SK-N-SH (cell line): ENCODE measurements around the gene SMAP2. TPM values are rescaled to one million over a fixed set of nuclear protein-coding genes. Genes with fewer than 3 reads are reported as not detected.

Experiments
- CTCF ChIA-PET: fragments of 300-600, 350-600 bp; formaldehyde crosslinking; extraction: SDS; loops from one replicate; lab custom pipeline; 2021; lab: Yijun Ruan, JAX
- POLR2A ChIA-PET: fragments of 350-600 bp; sonication (Branson Sonifier 250); formaldehyde crosslinking; extraction: SDS; loops from one replicate; lab custom pipeline; 2020; ENCODE audit warnings: antibody characterized with exemption, inconsistent platforms; lab: Yijun Ruan, JAX
- DNase-seq: peaks from one replicate; pipeline ENCODE4 v3.0.0; 2012
- H2AFZ ChIP-seq: fragments of 200-600 bp; sonication (generic); 2 replicates; pipeline ENCODE4 v1.8.1; 2016; ENCODE audit warnings: antibody characterized with exemption, mild to moderate bottlenecking, low read depth
- H3F3A ChIP-seq: fragments of 200-600 bp; sonication (generic); replicated peaks from 2 replicates; pipeline ENCODE3; 2016; ENCODE audit warnings: antibody characterized with exemption, mild to moderate bottlenecking; ENCODE audit not compliant: insufficient read depth
- H3K27ac ChIP-seq, 2 experiments: fragments of 200-500 bp in 1 of 2; fragments of 200-600 bp in 1 of 2; sonication (Bioruptor generic) in 1 of 2; sonication (generic), shearing (Covaris generic) in 1 of 2; 2 replicates each; pipeline versions ENCODE4 v1.5.1 to v1.6.1; 2014 to 2016; ENCODE audit warnings: low read depth in 2 of 2, inconsistent platforms in 1 of 2, low read length in 1 of 2, mild to moderate bottlenecking in 1 of 2, mixed read lengths in 1 of 2
- H3K27me3 ChIP-seq: fragments of 200-600 bp; sonication (generic), shearing (Covaris generic); 2 replicates; pipeline ENCODE4 v1.6.1; 2016; ENCODE audit warnings: mixed run types; ENCODE audit not compliant: insufficient read depth
- H3K36me3 ChIP-seq, 2 experiments: fragments of 200-500 bp in 1 of 2; fragments of 200-600 bp in 1 of 2; sonication (Bioruptor generic) in 1 of 2; sonication (generic) in 1 of 2; replicated peaks in 1 of 2; 2 replicates each; pipeline versions ENCODE3 to v1.5.1; 2014 to 2016; ENCODE audit warnings: low read length in 1 of 2, mild to moderate bottlenecking in 1 of 2; ENCODE audit not compliant: insufficient read depth in 2 of 2, control insufficient read depth in 1 of 2
- H3K4me1 ChIP-seq, 2 experiments: fragments of 200-500 bp in 1 of 2; fragments of 200-600 bp in 1 of 2; sonication (Bioruptor generic) in 1 of 2; sonication (generic), shearing (Covaris generic) in 1 of 2; 2 replicates each; pipeline versions ENCODE4 v1.5.1 to v1.6.1; 2014 to 2016; ENCODE audit warnings: low read depth in 1 of 2, low read length in 1 of 2, mixed run types in 1 of 2; ENCODE audit not compliant: insufficient read depth in 2 of 2, control insufficient read depth in 1 of 2
- H3K4me2 ChIP-seq: fragments of 200-600 bp; sonication (generic), shearing (Covaris generic); 2 replicates; pipeline ENCODE4 v1.6.1; 2017; ENCODE audit warnings: mixed run types
- H3K4me3 ChIP-seq, 2 experiments: fragments of 200-500 bp in 1 of 2; fragments of 200-600 bp in 1 of 2; sonication (Bioruptor generic) in 1 of 2; sonication (generic), shearing (Covaris generic) in 1 of 2; 2 replicates each; pipeline versions ENCODE4 v1.5.1 to v1.8.1; 2014 to 2016; ENCODE audit warnings: low read depth in 2 of 2, inconsistent platforms in 1 of 2, low read length in 1 of 2, mild to moderate bottlenecking in 1 of 2, mixed read lengths in 1 of 2, moderate library complexity in 1 of 2
- H3K79me2 ChIP-seq: fragments of 200-600 bp; sonication (generic); 2 replicates; pipeline ENCODE4 v1.8.1; 2017; ENCODE audit warnings: mild to moderate bottlenecking; ENCODE audit not compliant: insufficient read depth
- H3K9ac ChIP-seq: fragments of 200-600 bp; sonication (generic); 2 replicates; pipeline ENCODE4 v1.6.1; 2017; ENCODE audit warnings: mixed run types
- H3K9me2 ChIP-seq: fragments of 200-600 bp; sonication (generic); 2 replicates; pipeline ENCODE4 v1.6.1; 2017; ENCODE audit warnings: mixed run types
- H3K9me3 ChIP-seq: fragments of 200-600 bp; sonication (generic); 2 replicates; pipeline ENCODE4 v1.6.1; 2017; ENCODE audit warnings: mixed run types, mild to moderate bottlenecking, moderate library complexity
- H4K20me1 ChIP-seq: fragments of 200-600 bp; sonication (generic); 2 replicates; pipeline ENCODE4 v1.6.1; 2017; ENCODE audit warnings: mild to moderate bottlenecking, mixed run types; ENCODE audit not compliant: insufficient read depth
- ELF1 ChIP-seq: IDR thresholded peaks from 2 replicates; pipeline ENCODE4 v1.4.0; 2012
- FOXJ3 ChIP-seq: sonication (generic); formaldehyde crosslinking; IDR thresholded peaks from 2 replicates; pipeline ENCODE4 v1.5.1; 2020; ENCODE audit warnings: mild to moderate bottlenecking, missing genetic modification reagents
- FOXM1 ChIP-seq: IDR thresholded peaks from 2 replicates; pipeline ENCODE4 v1.4.0; 2012; ENCODE audit warnings: low read depth, mild to moderate bottlenecking
- GABPA ChIP-seq: IDR thresholded peaks from 2 replicates; pipeline ENCODE4 v1.4.0; 2012; ENCODE audit warnings: low read depth, mild to moderate bottlenecking
- GATA2 ChIP-seq: sonication (generic); formaldehyde crosslinking; IDR thresholded peaks from 2 replicates; pipeline ENCODE4 v1.5.0; 2020; ENCODE audit warnings: mild to moderate bottlenecking, missing genetic modification reagents
- JUND ChIP-seq: IDR thresholded peaks from 2 replicates; pipeline ENCODE4 v1.4.0; 2012
- MXI1 ChIP-seq: IDR thresholded peaks from 2 replicates; pipeline ENCODE4 v1.6.1; 2012; ENCODE audit warnings: mild to moderate bottlenecking, low read depth, low read length, improper control_type of control experiment
- NRF1 ChIP-seq: IDR thresholded peaks from 2 replicates; pipeline ENCODE4 v1.6.1; 2012; ENCODE audit warnings: low read depth, mild to moderate bottlenecking, low read length
- POLR2AphosphoS5 ChIP-seq: IDR thresholded peaks from 2 replicates; pipeline ENCODE4 v1.6.1; 2012; ENCODE audit warnings: low read depth, low read length
- RAD21 ChIP-seq: IDR thresholded peaks from 2 replicates; pipeline ENCODE4 v1.6.1; 2012; ENCODE audit warnings: mild to moderate bottlenecking, low read length
- RCOR1 ChIP-seq: fragments of 150-350 bp; IDR thresholded peaks from 2 replicates; pipeline ENCODE4 v1.6.1; 2017; ENCODE audit warnings: antibody characterized with exemption, low read length
- RFX5 ChIP-seq: IDR thresholded peaks from 2 replicates; pipeline ENCODE4 v1.6.1; 2012; ENCODE audit warnings: mild to moderate bottlenecking, improper control_type of control experiment, low read length
- SIN3A ChIP-seq: IDR thresholded peaks from 2 replicates; pipeline ENCODE4 v1.6.1; 2012; ENCODE audit warnings: low read depth, mild to moderate bottlenecking, low read length, moderate library complexity, borderline replicate concordance
- SMC3 ChIP-seq: IDR thresholded peaks from 2 replicates; pipeline ENCODE4 v1.6.1; 2012; ENCODE audit warnings: low read depth, low read length, improper control_type of control experiment
- TCF12 ChIP-seq: IDR thresholded peaks from 2 replicates; pipeline ENCODE4 v1.4.0; 2012
- YY1 ChIP-seq: IDR thresholded peaks from 2 replicates; pipeline ENCODE4 v1.4.0; 2012; ENCODE audit warnings: low read depth, mild to moderate bottlenecking
- WGBS: methylation state at CpG from one replicate; pipeline ENCODE4 v1.1.6; 2017; ENCODE audit warnings: low lambda C conversion rate; 5-methylcytosine and 5-hydroxymethylcytosine counted together
- polyA plus RNA-seq, 3 experiments: library from polyadenylated mRNA; depleted of rRNA; stranded (reverse); fragments of >200 nt; gene quantifications; 2 replicates each; pipeline ENCODE4 v1.2.3, GENCODE V29; 2012
- TF ChIP-seq, protein P1 (sequence below): fragments of 150-350 bp; IDR thresholded peaks from 2 replicates; pipeline ENCODE4 v1.6.1; 2017; ENCODE audit warnings: antibody characterized with exemption, low read length, low read depth, borderline replicate concordance
- TF ChIP-seq, protein P2 (sequence below): IDR thresholded peaks from 2 replicates; pipeline ENCODE4 v1.4.0; 2012; ENCODE audit warnings: low read depth, borderline replicate concordance
- TF ChIP-seq, protein P3 (sequence below): IDR thresholded peaks from 2 replicates; pipeline ENCODE4 v1.4.0; 2012; ENCODE audit warnings: low read depth
- TF ChIP-seq, protein P4 (sequence below): fragments of 150-350 bp; IDR thresholded peaks from 2 replicates; pipeline ENCODE4 v1.6.1; 2016; ENCODE audit warnings: mild to moderate bottlenecking, low read depth, low read length
- TF ChIP-seq, protein P5 (sequence below): IDR thresholded peaks from 2 replicates; pipeline ENCODE4 v1.6.1; 2012; ENCODE audit warnings: mild to moderate bottlenecking, low read depth, low read length, moderate library complexity
- TF ChIP-seq, protein P6 (sequence below): IDR thresholded peaks from 2 replicates; pipeline ENCODE4; 2012
- TF ChIP-seq, protein P7 (sequence below): fragments of 200-600 bp; sonication (generic); IDR thresholded peaks from 2 replicates; pipeline ENCODE4 v1.6.1; 2017; ENCODE audit warnings: antibody characterized with exemption, mild to moderate bottlenecking, moderate library complexity

The SMAP2 gene
- polyA plus RNA-seq, 1 of the 3 experiments (the other 2 are of a cell fraction): 11.2 TPM

DNA sequence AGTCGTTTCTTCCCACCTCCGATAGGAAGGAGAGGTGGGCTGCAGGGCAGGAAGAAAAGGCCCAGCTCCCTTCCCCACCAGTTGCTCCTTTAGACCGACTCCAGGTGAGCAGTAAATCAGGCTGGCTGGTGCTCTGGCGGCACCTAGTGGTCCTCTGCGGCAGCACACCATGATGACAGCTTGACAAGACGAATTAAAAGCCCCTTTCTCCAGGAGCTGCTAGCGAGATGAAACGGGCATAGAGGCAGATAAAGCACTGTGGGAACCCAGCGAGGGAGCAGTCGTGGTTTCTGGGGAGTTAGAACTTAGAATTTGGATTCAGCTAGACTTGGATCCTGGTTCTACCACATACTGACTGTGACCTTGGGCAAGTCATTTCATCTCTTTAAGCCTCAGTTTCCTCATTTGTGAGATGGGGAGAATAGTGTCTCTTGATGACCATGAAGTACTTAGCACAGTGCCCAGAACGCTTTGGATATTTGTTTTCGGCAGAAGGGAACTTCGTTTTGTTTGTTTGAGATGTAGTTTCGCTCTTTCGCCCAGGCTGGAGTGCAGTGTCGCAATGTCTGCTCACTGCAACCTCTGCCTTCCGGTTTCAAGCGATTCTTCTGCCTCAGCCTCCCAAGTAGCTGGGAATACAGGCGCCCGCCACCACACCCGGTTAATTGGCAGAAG is 34.6 kb upstream of the SMAP2 start:
- peak; percentile 78 for DNase-seq
- Histone ChIP-seq H3K27ac (no peak overlapping the region), H3K27me3 (no peaks in the 10 kb centered on the region; the same call in 1 of the 2 replicates), H3F3A (no peaks in the 10 kb centered on the region), H3K9me2 (no peaks in the 10 kb centered on the region), H2AFZ (peak overlapping the region; percentile 41; the same call in 1 of the 2 replicates), H4K20me1 (no peaks in the 10 kb centered on the region), H3K36me3 (no peaks in the 10 kb centered on the region), H3K9ac (no peak overlapping the region), H3K4me3 (peak overlapping the region in 1 of 2 experiments; percentile 38; a peak in 1 of 4 replicates), H3K4me1 (no peaks in the 10 kb centered on the region; a peak in 1 of 4 replicates), H3K79me2 (no peaks in the 10 kb centered on the region), H3K9me3 (no peaks in the 10 kb centered on the region), H3K4me2 (no peak overlapping the region)
- 14% methylated on average over 21 of the region's 21 CpGs for WGBS
- POLR2A ChIA-PET: interaction anchor here (1.3 to 1.7 kb wide), 2 partner anchors 23 to 195 kb away, joined by 3 to 5 read pairs; no protein-coding TSS in a partner anchor
- CTCF ChIA-PET: interaction anchor here (0.5 to 11.8 kb wide), 89 partner anchors 11 to 462 kb away, joined by 3 to 280 read pairs (median 5); partner anchors contain the start of genes COL9A2, RLF, SMAP2 and TMCO2
- no peak for TF ChIP-seq MXI1
- TF ChIP-seq SMC3: peak; percentile 96
- no peak for TF ChIP-seq YY1
- no peak for TF ChIP-seq RCOR1
- TF ChIP-seq ELF1: no peak
- TF ChIP-seq, protein P1, sequence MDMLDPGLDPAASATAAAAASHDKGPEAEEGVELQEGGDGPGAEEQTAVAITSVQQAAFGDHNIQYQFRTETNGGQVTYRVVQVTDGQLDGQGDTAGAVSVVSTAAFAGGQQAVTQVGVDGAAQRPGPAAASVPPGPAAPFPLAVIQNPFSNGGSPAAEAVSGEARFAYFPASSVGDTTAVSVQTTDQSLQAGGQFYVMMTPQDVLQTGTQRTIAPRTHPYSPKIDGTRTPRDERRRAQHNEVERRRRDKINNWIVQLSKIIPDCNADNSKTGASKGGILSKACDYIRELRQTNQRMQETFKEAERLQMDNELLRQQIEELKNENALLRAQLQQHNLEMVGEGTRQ: no peak
- no peak for TF ChIP-seq FOXJ3 (CRISPR knock-in tag)
- TF ChIP-seq, protein P2, sequence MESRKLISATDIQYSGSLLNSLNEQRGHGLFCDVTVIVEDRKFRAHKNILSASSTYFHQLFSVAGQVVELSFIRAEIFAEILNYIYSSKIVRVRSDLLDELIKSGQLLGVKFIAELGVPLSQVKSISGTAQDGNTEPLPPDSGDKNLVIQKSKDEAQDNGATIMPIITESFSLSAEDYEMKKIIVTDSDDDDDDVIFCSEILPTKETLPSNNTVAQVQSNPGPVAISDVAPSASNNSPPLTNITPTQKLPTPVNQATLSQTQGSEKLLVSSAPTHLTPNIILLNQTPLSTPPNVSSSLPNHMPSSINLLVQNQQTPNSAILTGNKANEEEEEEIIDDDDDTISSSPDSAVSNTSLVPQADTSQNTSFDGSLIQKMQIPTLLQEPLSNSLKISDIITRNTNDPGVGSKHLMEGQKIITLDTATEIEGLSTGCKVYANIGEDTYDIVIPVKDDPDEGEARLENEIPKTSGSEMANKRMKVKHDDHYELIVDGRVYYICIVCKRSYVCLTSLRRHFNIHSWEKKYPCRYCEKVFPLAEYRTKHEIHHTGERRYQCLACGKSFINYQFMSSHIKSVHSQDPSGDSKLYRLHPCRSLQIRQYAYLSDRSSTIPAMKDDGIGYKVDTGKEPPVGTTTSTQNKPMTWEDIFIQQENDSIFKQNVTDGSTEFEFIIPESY: no peak
- TF ChIP-seq, protein P3, sequence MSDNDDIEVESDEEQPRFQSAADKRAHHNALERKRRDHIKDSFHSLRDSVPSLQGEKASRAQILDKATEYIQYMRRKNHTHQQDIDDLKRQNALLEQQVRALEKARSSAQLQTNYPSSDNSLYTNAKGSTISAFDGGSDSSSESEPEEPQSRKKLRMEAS: no peak
- TF ChIP-seq RAD21: peak; percentile 99
- TF ChIP-seq NRF1: no peak
- TF ChIP-seq, protein P4, sequence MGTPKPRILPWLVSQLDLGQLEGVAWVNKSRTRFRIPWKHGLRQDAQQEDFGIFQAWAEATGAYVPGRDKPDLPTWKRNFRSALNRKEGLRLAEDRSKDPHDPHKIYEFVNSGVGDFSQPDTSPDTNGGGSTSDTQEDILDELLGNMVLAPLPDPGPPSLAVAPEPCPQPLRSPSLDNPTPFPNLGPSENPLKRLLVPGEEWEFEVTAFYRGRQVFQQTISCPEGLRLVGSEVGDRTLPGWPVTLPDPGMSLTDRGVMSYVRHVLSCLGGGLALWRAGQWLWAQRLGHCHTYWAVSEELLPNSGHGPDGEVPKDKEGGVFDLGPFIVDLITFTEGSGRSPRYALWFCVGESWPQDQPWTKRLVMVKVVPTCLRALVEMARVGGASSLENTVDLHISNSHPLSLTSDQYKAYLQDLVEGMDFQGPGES: no peak
- no peak for TF ChIP-seq JUND
- TF ChIP-seq GATA2: no peak
- no peak for TF ChIP-seq TCF12
- 0 out of 2 replicates have a peak, but pooled peaks have one; percentile 38 for TF ChIP-seq SIN3A
- no peak for TF ChIP-seq RFX5
- TF ChIP-seq GABPA: no peak
- TF ChIP-seq, protein P5, sequence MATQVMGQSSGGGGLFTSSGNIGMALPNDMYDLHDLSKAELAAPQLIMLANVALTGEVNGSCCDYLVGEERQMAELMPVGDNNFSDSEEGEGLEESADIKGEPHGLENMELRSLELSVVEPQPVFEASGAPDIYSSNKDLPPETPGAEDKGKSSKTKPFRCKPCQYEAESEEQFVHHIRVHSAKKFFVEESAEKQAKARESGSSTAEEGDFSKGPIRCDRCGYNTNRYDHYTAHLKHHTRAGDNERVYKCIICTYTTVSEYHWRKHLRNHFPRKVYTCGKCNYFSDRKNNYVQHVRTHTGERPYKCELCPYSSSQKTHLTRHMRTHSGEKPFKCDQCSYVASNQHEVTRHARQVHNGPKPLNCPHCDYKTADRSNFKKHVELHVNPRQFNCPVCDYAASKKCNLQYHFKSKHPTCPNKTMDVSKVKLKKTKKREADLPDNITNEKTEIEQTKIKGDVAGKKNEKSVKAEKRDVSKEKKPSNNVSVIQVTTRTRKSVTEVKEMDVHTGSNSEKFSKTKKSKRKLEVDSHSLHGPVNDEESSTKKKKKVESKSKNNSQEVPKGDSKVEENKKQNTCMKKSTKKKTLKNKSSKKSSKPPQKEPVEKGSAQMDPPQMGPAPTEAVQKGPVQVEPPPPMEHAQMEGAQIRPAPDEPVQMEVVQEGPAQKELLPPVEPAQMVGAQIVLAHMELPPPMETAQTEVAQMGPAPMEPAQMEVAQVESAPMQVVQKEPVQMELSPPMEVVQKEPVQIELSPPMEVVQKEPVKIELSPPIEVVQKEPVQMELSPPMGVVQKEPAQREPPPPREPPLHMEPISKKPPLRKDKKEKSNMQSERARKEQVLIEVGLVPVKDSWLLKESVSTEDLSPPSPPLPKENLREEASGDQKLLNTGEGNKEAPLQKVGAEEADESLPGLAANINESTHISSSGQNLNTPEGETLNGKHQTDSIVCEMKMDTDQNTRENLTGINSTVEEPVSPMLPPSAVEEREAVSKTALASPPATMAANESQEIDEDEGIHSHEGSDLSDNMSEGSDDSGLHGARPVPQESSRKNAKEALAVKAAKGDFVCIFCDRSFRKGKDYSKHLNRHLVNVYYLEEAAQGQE: no peak
- TF ChIP-seq, protein P6, sequence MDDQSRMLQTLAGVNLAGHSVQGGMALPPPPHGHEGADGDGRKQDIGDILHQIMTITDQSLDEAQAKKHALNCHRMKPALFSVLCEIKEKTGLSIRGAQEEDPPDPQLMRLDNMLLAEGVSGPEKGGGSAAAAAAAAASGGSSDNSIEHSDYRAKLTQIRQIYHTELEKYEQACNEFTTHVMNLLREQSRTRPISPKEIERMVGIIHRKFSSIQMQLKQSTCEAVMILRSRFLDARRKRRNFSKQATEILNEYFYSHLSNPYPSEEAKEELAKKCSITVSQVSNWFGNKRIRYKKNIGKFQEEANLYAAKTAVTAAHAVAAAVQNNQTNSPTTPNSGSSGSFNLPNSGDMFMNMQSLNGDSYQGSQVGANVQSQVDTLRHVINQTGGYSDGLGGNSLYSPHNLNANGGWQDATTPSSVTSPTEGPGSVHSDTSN: peak; percentile 39
- TF ChIP-seq FOXM1: no peak
- no peak for TF ChIP-seq POLR2AphosphoS5
- TF ChIP-seq, protein P7, sequence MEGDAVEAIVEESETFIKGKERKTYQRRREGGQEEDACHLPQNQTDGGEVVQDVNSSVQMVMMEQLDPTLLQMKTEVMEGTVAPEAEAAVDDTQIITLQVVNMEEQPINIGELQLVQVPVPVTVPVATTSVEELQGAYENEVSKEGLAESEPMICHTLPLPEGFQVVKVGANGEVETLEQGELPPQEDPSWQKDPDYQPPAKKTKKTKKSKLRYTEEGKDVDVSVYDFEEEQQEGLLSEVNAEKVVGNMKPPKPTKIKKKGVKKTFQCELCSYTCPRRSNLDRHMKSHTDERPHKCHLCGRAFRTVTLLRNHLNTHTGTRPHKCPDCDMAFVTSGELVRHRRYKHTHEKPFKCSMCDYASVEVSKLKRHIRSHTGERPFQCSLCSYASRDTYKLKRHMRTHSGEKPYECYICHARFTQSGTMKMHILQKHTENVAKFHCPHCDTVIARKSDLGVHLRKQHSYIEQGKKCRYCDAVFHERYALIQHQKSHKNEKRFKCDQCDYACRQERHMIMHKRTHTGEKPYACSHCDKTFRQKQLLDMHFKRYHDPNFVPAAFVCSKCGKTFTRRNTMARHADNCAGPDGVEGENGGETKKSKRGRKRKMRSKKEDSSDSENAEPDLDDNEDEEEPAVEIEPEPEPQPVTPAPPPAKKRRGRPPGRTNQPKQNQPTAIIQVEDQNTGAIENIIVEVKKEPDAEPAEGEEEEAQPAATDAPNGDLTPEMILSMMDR: peak; percentile 99
